HG02970 (cell line): ENCODE results near the gene KDELR3.
"Not testable (repeated sequence)": the region's sequence is repeated elsewhere in the genome, so short reads cannot be mapped to it uniquely, and the experiment has no call there.

ENCODE experiments used
- ATAC-seq: cut with Tn5 transposase; IDR thresholded peaks from one replicate; pipeline ENCODE4 v1.9.1; 2021; ENCODE audit warnings: mild to moderate bottlenecking, moderate library complexity, moderate number of reproducible peaks; ENCODE audit not compliant: unreplicated experiment, low FRiP score

KDELR3 gene

DNA sequence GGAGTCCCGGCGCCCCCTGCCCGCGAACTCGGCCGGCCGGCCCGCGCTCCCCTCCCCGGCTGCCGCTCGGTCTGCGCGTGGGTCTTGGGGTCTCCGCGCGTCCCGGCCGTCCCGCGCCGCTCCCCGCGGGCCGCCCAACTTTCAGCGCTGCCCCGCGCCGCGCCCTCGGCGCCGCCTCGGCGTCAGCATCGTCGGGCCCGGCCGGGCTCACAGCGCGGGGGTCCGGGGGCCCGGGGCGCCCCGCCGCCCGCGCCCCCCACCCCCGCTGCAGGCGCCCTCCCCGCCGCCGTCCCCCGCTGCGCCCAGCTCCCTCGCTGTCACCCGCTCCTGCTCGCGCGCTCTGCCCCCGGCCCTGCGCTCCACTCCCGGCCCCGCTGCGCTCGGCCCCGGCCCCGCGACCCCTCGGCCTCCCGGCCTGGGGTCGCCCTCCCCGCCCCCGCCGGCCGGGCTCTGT, 12.8 kb upstream of the KDELR3 start, which contains the start of gene KCNJ4:
KCNJ4 (minus strand) TSS at position 124 of the 454 bp plus-strand sequence. CDS start 27,067 bp downstream, outside the sequence.
- no peak for ATAC-seq

DNA sequence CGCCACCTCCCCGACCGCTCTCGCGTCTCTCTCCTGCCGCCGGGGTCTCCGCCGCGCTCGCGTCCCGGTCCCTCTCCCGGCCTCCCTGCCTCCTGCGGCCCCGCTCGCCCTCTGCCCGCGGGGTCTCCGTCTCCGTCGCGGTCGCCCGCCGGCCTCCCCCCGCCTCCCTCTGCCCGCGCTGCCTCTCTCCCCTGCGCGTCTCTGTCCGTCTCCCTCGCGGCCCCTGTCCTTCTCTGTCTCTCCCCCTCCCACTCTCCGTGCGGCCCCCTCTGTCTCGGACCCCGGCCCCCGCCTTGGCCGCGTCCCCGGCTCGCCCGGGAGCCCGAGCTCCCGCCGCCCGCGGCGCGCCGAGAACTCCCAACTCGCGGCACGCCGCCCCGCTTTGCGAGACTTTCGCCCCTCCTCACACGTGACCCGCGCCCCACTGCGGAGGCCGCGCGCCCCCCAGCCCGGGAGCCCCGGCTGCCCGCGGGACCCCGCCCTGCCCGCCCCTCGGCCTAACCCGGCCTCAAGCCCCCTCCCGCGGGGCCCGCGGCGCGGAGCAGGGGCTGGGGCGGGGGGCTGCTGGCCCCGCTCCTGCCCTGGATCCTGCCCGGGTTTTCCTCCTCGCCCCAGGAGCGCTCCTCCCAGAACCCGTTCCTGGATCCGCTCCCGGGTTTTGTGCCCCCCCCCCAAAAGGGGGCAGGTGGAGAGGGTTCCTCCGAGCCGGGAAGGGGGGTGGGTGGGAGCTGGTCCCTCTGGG, 12.2 kb upstream of the KDELR3 start:
- no peak for ATAC-seq

DNA sequence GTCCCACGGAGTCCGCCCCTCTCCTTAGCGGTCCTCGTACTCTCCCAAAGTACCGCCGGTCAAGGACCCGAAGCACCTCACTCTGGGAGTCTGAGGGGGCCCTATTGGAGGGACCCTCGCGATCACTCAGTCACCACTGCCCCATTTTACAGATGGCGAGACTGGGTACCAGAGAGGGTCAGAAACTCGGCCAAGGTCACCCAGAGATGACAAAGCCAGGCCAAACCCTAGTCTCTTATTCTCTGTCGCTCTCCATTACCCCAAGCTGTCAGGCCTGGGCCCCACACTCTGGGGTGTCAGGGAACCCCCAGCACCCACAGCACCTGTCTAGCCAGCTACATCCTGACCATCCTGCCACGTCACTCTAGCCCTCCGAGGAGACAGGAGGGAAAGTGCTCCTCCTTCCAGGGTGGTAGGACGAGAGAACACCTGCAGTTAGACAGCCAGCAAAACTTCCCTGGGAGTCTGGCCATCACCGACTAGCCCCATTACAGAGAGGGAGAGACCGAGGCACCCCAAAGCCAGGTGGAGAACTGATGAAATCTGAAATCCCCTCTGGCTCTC, 11.5 kb upstream of the KDELR3 start:
- no peak for ATAC-seq

DNA sequence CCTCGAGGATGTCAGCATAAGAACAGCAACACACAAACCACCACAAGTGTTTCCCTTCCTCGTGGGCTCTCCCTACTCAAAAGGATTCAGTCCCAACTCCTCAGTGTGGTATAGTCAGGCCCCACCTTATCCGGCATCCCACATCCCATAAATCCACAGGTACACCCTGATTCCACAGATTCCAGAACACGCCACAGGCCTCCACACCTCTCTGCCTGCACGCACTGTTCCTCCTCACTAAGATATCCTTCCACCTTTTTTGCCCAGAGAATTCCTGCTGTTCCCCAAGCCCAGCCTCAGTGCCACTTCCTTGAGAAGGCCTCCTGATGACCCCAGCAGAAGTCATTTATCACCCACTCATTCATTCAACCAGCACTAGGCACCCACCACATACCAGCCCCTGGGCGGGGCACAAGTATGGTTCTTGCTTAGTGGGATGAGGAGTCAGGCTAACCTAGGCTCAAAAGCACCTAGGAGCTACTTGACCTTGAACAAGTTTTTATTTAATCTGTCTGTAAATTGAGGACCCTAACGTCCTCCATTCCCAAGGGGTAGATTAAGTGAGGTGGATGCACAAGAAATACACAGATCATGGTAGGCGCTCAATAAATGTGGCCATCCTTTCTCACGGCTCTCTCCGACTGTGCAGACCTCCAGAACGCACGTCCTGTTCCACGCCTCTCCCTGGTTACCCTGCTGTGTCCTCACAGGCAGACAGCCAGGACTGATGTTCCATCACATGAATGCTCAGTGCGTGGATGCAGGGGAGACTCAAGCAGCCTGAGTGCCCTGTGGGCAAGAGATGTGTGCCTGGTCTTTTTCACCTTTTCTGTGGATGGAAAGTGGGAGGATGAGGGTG, 10.8 kb upstream of the KDELR3 start:
- ATAC-seq: no peak

DNA sequence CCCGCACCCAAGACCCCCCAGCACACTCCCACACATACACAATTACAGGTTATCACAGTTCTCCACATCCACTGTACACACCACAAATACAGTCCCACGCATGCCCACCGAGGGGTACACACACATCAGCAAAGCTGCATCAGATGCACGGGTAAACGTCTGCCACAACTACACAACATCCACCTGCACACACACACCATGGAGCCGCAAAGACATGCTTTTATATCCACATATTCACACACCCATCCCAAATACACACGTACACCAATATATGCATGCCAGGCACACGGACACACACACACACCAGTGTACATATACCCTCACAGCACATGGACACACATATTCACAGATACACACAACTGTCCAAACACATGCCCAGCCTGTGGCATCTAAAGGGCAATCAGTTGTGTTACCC, 7.5 kb upstream of the KDELR3 start:
- ATAC-seq: no peak

DNA sequence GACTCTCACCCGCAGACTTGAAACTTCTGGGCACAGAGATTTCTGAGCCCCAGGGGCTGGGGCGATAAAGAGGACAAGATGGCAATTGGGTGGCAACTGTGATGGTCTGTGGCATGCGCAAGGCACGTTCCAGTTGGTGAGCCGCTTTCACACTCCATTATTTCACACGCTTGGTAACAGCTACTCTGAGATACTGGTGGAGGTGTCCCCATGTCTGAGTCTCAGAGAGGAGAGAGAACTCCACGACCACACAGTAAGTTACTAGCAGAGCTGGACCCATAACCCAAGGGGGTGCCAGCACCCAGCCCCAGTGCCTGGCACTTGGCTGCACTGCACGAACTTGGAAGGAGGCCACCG, 6.9 kb upstream of the KDELR3 start:
- ATAC-seq: no peak

DNA sequence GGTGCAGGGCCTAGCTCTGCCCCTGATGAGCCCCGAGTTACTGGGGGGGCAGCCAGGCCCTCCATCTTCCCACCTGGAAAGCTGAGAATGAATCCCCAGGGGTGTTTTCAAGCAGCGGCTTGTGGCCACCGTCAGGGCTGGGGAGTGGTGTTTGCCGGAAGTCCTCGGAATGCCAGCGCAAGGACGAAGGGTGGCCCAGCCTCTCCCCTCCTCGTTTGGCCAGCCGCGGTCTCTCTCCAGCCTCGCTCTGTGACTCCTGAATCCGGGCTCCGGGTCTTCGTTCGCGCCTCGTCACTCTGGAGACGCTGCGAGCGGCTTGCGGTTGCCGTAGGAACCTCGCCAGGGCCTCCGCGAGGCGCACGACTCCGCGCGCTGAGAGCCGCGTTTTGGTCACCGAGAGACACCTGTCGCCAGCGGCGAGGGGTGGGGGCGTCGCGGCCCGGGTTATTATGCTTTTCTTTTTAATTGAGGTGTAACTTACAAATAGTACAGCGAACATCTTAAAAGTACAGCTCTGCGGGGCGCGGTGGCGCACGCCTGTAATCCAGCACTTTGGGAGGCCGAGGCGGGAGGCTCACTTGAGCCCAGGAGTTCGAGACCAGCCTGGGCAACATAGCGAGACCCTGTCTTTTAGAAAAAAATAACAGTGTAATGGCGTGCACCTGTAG, 6.3 kb upstream of the KDELR3 start:
- ATAC-seq: no peak

DNA sequence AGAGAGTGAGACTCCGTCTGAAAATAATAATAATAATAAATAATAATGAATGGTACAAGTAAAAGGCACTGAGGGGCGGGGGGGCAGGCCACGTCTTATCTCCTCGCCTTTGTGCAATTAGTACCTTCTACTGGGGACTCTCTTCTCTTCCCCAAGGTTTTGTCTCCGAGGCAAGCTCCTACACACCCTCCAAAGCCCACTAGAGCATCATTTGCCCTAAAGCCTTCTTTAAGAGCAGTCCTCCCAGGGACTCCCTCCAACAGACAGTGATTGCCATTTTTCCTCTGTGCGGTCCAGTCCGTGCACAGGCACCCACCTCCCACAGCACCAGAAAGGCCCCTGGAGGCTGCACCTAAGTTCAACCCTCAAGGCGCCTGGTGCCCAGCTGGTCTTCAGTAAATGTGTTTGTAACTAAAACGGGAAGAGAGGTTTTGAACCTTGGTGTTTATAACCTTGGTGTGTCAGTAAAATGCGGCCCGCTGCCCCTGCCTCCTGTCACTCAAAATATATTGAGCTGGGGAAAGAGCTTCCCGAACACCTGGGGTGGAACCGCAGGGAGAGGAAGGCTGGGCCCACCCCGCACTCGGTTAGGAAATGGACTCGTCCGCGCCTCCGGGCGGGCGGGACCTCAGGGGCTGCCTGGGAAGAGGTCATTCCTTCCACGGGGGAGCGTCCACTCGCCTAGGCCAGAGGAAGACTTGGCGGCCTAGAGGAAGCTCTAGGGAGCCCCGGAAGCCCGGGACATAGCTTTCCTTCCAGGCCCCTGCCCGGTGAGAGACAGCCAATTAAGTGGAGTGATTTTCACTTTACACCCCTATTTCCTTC, 4.7 kb upstream of the KDELR3 start:
- ATAC-seq: no peak

DNA sequence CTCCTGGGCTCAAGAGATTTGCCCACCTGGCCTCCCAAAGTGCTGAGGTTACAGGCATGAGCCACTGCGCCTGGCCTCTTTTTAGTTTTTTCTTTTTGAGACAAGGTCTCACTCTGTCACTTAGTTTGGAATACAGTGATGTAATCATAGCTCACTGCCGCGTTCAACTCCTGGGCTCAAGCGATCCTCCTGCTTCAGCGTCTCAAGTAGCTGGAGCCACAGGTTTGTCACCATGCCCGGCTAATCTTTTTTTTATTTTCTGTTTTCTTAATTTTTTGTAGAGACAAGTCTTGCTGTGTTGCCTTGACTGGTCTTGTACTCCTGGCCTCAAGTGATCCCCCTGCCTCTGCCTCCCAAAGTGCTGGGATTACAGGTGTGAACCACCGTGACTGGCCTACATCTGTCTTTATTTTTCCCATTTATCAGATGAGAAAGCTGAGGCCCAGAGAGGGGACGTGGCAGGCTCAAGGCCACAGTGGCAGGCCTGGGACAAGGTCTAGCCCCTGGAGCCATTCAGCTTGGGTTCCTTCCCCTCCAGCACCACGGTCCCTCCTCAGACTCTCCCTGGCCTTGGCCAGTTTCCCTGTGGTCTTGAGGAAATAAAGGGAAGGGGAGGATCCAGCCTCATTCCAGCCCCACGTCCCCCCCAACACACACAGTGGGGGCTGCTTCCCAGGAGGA, 2.8 kb upstream of the KDELR3 start:
- no peak for ATAC-seq

DNA sequence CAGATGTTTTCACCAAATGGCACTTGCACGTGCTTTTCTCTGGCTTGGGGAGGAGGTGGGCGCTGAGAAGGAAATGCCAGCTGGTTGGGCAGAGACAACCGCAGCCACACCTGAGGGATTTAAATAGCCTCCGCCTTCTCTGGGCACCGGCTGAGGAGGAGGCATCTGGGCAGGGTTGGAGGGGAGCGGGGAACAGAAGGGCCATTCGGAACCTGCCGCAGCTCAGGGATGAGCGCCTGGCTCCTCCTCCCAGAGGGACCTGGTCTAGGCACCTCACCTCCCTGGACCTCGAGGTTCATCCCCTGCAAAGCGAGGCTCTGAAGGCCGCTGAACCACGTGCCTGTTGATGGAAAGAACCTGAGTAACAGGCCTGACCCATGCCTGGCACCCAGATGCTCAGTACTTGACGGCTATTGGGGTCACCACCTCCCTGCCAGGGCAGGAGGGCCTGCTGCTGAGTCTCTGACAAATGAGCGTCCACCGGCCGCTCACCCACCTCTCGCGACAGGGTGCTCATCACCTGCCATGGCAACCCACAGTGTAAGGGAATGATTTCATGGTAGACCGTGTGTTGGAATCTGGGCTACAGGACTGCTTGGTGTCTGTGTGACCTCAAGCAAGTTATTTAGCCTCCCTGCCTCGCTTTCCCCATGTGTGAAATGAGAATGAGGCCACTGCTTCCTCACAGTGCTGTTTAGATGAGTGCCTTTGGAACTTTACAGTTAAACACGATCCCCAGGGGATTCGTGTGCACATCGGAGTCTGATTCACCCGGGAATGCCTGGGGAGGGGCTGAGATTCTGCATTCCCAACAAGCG, 2.0 kb upstream of the KDELR3 start:
- ATAC-seq: no peak

DNA sequence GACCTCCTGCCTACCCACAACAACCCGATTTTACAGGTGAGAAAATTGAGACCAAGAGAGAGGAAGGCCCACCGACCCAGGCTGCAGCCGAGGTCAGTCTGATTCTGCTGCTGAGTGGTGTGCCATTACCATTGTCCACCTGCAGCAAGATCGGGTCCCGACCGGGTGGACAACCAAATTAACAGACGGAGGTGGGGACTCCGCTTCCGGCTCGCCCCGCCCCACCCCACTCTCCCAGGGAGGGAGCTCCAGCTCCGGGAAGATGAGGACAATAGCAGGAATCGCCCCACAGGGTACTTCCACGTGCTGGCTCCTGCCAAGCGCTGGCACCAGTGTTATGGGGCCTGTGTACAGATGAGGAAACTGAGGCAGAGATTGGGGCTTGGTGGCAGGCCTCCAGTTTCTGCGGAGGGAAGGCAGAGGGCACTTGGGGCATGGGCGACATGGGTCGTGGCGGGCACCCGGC, 425 bp upstream of the KDELR3 start:
- no peak for ATAC-seq

DNA sequence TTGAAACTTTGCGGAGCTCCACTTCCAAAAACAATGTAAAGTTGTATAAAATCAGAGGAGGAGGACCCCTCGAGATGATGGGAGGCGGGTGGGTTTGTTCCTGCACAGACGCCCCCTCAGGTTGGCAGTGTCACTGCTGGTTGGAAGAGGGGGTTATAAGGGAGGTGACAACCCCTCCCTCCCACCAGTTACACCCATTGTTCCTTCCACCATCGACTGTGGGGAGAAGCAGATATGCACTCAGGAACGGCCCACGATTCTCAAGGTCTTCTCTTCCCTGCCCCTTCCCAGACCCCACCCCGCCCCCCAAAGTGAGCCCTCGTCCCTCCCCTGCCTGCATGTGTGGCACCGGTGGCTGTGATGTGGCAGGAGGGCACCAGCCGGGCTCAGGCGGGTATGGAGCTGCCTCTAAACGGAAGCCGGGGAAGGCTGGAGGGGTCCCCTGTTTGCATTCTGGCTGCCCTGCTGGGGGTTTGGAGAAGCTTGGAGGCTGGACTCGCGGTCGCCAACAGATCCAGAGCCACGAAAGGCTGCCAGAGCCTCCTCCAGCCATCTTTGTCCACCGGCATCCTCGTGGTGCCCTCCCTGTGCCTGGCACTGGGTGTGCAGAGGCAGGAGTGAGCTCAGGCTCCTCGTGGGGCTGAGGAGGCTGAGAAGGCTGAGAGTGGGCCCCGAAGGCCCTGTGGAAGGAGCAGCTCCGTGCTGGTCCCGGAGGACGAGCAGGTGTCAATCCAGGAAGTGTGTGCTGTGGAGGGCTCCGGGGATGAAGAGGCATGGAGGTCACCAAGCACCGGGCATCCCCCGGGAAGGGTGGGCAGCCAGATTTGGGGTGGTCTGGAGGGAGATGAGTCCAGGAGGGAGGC, 778 bp downstream of the KDELR3 start:
- no peak for ATAC-seq

DNA sequence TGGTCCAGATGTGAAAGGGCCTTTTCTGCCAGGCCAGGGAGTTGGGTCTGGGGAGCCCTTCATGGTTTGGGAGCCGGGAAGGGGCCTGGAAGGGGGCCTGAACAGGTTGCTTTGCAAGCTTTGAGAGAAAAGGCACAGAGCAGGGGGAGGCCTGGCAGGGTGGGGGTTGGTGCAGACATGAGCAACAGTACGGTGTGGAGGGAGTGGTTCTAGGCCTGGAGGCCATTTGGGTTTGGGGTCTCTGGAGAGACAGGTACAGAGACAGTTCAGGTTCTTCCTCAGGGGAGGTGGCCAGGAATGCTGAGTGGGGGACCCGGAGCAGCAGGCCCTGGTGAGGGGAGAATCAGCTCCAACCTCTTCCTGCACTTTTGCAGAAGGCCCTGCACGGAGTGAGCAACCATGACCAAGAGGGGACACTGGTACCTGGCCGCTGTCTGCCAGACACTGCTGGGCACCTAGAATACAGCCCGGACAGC, 1.4 kb downstream of the KDELR3 start:
- no peak for ATAC-seq

DNA sequence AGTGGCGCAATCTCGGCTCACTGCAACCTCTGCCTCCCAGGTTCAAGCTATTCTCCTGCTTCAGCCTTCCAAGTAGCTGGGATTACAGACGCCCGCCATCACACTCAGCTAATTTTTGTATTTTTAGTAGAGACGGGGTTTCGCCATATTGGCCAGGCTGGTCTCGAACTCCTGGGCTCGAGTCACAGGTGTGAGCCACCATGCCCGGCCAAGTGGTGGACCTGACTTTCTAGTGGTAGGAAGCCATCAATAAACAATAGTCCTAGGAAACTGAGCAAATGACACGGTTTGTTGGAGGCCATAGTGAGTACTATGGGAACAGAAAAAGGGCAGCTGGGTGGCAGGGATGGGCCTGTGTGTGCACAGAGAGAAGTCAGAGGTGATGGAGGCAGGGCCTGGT, 2.3 kb downstream of the KDELR3 start:
- not testable (repeated sequence) for ATAC-seq

DNA sequence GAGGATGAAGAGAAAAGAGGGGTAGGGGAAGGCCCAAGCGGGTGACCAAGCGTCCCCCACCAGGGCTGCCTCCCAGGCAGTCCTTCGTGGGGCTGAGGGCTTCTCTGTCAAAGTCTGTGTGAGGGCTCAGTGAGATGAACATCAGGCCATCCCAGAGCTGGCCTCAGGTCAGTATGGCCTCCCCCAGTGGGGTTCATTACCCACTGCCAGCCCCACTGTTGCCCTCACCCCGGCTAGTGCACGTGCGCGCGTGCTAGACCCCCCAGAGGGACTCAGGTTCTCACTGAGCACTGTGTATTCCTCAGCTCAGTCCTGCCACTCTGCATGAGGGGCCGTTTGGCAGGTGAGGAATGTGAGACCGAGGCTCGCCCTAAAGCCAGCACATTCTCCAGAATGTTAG, 3.3 kb downstream of the KDELR3 start:
- no peak for ATAC-seq

DNA sequence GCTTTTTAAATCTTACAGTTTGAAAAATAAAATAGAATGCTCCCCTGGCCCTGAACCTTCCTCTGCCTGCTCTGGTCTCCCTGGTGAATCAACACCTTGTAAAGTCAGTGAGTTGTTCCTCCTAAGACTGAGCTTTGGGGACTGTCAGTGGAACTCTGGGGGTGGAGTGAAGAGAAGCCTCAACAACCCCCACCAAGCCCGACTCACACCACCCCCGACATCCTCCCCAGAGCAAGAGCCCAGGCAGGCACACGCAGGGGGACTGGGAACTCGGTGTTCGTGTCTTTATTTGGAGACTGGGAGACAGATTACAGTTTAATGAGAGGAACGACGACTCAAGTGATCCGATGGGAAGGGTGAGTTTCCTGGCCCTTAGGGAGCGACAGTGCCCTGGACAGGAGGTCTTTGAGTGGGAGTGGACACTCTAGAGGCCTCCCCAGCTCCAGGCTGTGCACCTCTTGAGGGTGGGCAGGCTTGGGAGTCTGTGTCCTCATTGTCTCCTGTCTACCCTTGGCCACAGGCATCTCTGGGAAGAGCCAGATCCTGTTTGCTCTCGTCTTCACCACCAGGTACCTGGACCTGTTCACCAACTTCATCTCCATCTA, 6.2 kb downstream of the KDELR3 start:
- no peak for ATAC-seq

DNA sequence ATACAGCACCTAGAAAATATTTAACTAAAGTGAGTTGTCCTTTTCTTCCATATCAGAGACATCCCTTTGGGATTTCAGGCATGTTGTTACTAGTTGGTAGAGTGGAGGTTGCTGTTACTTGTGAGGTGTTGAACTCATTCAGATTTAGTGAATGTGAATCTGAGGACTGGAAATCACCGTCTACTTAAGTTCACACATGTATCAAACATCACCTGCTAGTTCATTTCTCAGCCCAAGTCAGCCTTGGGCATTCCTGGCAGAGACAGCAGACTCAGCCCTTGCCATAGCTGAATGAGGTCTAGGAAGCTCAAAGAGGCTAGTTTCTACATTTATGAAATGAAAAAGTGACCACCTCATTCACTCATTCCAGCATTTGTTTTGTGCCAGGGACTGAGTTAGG, 9.7 kb downstream of the KDELR3 start:
- ATAC-seq: no peak
